ENCODE results near the gene TMEM123. TPM values are rescaled to one million over a fixed set of nuclear protein-coding genes. Genes with fewer than 3 reads are reported as not detected.

Gene TMEM123
- total RNA-seq, 4 donors from 2014 or later = 52.6 to 147 (median 101) TPM

DNA sequence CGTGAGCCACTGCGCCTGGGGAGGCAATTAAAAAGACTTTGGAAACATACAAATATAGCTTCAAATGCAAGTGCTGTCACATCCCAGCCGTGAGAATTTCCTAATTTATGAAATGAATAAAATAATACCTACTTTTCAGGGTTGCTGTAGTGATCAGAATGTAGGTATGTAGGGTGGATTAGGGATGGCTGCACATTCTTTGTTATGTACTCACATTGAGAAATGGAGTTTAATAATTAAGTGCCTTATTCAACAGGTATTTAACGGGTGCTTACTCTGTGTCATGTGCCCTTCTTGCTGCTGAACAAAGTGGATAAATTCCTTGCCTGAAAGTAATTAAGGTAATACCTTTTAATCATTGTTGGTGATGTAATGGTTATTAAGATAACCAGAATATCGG is 41.0 kb upstream of the TMEM123 start:
- TF ChIP-seq CTCF (IDR thresholded peaks at IDR 0.05; ENCODE audit: low read depth) = no peak

DNA sequence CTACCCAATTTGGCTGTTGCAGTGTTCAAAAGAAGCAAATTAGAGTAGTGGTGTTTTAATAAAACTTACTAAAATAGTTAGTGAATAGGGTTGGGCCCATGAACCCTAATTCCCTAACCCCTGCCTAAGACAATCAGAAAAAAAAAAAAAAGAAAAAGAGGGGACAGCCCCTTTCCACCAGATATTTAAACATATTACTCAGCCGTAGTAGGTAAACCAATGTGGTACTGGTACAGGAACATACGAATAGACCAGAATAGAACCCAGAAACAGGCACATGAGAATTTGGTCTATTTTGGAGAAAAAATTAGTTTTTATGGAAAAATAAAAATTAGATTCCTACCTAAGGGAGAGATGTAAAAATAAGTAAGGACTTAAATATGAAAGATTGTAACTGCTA is 39.4 kb upstream of the TMEM123 start:
- no peak for TF ChIP-seq CTCF (IDR thresholded peaks at IDR 0.05; ENCODE audit: low read depth)

- no peak for TF ChIP-seq CTCF (IDR thresholded peaks at IDR 0.05; ENCODE audit: low read depth)
Measured at GRCh38 chr11:102489186-102490145, 36.9 kb upstream of the TMEM123 start.

DNA sequence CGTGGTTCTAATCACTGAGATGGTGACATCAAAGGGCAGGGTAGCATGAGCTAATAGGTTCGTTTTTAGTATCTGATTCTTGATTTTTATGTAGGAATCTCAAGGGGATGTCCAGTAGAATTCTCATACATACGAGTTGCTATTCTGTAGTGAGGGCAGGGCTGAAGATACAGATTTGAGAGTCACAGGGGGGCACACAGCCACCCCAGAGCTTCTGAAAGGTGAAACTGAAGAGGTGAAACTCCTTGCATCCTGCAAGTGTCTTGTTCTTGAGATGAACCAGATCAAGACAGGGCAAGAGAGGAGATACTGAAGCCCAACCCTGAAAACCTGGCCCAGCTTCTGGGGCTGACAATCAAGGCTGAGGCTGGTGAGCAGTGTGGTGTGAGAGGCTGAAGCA is 35.6 kb upstream of the TMEM123 start:
- TF ChIP-seq CTCF (IDR thresholded peaks at IDR 0.05; ENCODE audit: low read depth) = no peak

- TF ChIP-seq CTCF (IDR thresholded peaks at IDR 0.05; ENCODE audit: low read depth) = no peak
Measured at GRCh38 chr11:102487214-102487613, 34.6 kb upstream of the TMEM123 start.

DNA sequence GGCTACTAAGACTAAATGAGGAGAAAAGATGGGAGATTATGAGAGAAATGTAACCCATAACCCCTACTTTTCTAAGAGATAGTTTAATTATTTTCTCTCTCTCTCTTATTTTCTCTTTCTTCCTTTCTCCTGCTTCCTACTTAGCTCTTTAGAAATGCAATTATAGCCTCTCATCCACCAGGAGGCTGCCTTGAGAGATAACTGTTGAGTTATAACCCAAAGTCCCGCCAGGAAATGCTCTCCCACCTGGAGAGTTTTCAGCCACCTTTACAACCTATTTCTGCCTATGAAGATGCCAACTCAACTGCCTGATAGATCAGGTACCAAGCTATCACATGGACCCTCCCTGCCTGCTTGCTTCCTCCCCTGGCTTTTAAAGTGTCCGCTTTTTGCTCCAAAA is 34.0 kb upstream of the TMEM123 start:
- TF ChIP-seq CTCF (IDR thresholded peaks at IDR 0.05; ENCODE audit: low read depth) = no peak

DNA sequence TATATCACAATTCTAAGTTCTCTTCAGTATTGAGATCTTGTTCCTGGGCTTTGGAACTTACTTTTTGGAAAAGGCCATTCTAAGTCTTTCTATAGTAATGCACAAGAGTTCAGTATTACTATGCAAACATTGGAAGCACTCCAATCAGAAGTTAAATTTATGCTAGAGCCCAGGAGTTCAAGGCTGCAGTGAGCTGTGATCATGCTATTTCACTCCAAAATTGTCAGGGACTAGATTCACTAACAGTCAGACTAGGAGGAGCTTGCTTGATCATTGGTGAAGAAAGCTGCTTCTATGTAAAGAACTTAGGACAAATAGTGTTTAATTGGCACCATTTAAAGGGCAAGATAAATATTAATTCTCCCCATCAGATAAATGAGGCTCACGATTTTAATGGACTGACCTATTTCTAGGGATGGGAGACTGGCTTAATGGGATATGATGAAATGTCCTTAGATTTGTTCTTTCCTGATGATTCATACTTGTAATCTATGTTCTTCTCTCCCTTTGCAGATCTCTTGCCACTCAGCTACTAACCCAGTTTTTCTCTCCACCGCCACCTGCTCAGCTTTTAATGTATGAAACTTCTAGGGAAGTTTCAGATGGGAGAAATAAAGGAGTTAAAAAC is 32.6 kb upstream of the TMEM123 start:
- TF ChIP-seq CTCF (IDR thresholded peaks at IDR 0.05; ENCODE audit: low read depth) = no peak
